HCT116 (cell line): ENCODE measurements around the gene TREML1. TPM values are rescaled to one million over a fixed set of nuclear protein-coding genes. Genes with fewer than 3 reads are reported as not detected.

ENCODE experiments used
- ATAC-seq: fragments of 200-7000 bp; cut with Tn5 transposase; 2 replicates; pipeline ENCODE4 v1.9.1; 2020; ENCODE audit warnings: mild to moderate bottlenecking, moderate library complexity
- BruUV-seq: library from RNA; stranded (reverse); fragments of 400-500 nt; replicated peaks from 2 replicates; lab custom pipeline; 2021; lab: Mats Ljungman, UMichigan
- CTCF ChIA-PET: fragments of 300-600 bp; sonication (Branson Sonifier 250); formaldehyde crosslinking; loops from one replicate; lab custom pipeline; 2021; ENCODE audit warnings: antibody characterized with exemption; lab: Charles Lee
- POLR2A ChIA-PET: fragments of 300-600, 350-600 bp; sonication (Branson Sonifier 250); formaldehyde crosslinking; loops from one replicate; lab custom pipeline; 2021; ENCODE audit warnings: antibody characterized with exemption; lab: Charles Lee
- RAD21 ChIA-PET, 2 experiments: fragments of 300-600 bp; sonication (Branson Sonifier 250); formaldehyde crosslinking; loops; one replicate each; lab custom pipeline; 2023; ENCODE audit warnings: low total read pairs in 2 of 2; ENCODE audit not compliant: uncharacterized antibody in 2 of 2, unreplicated experiment in 2 of 2, low non-redundant PET in 1 of 2; lab: Charles Lee
- DNase-seq: peaks from one replicate; pipeline ENCODE4 v3.0.0-alpha.2; 2010; ENCODE audit warnings: low read depth, low spot score
- H2AFZ ChIP-seq: fragments of 200-600 bp; shearing (Covaris generic), sonication (generic); 2 replicates; pipeline ENCODE4 v1.6.1; 2017; ENCODE audit warnings: low read depth, mixed run types, mixed read lengths, antibody characterized with exemption, low read length; ENCODE audit not compliant: poor library complexity, severe bottlenecking
- H3K27ac ChIP-seq: 2 replicates; pipeline ENCODE4 v1.5.1; 2012; ENCODE audit warnings: low read depth, low read length
- H3K27me3 ChIP-seq: fragments of 200-600 bp; sonication (generic); 2 replicates; pipeline ENCODE4 v1.6.1; 2016; ENCODE audit warnings: mixed run types, low read length, mixed read lengths; ENCODE audit not compliant: insufficient read depth
- H3K36me3 ChIP-seq, 2 experiments: fragments of 200-500 bp in 1 of 2; fragments of 200-600 bp in 1 of 2; sonication (Bioruptor generic) in 1 of 2; sonication (generic) in 1 of 2; 2 replicates each; pipeline versions ENCODE4 v1.5.1 to v1.6.1; 2014 to 2016; ENCODE audit warnings: low read length in 2 of 2, inconsistent platforms in 1 of 2, mixed read lengths in 1 of 2, mixed run types in 1 of 2; ENCODE audit not compliant: insufficient read depth in 2 of 2, control insufficient read depth in 1 of 2
- H3K4me1 ChIP-seq, 2 experiments: fragments of 200-600 bp in 1 of 2; sonication (generic) in 1 of 2; 2 replicates each; pipeline versions ENCODE4 v1.5.1 to v1.6.1; 2012 to 2017; ENCODE audit warnings: low read length in 2 of 2, inconsistent platforms in 1 of 2, mild to moderate bottlenecking in 1 of 2, mixed read lengths in 1 of 2, mixed run types in 1 of 2, moderate library complexity in 1 of 2; ENCODE audit not compliant: insufficient read depth in 2 of 2, control insufficient read depth in 1 of 2
- H3K4me2 ChIP-seq: fragments of 200-600 bp; sonication (generic); 2 replicates; pipeline ENCODE4 v1.6.1; 2017; ENCODE audit warnings: mixed run types, low read length, mixed read lengths
- H3K4me3 ChIP-seq, 2 experiments: fragments of 200-600 bp in 1 of 2; sonication (generic) in 1 of 2; replicated peaks in 1 of 2; 2 replicates each; pipeline ENCODE4 v1.5.1; 2011 to 2016; ENCODE audit warnings: low read length in 2 of 2, control low read depth in 1 of 2, low read depth in 1 of 2, mild to moderate bottlenecking in 1 of 2, mixed read lengths in 1 of 2, mixed run types in 1 of 2
- H3K79me2 ChIP-seq: fragments of 200-600 bp; sonication (generic); 2 replicates; pipeline ENCODE4 v1.6.1; 2017; ENCODE audit warnings: mild to moderate bottlenecking, mixed run types, low read length, moderate library complexity, mixed read lengths; ENCODE audit not compliant: insufficient read depth
- H3K9ac ChIP-seq: fragments of 200-600 bp; sonication (generic); 2 replicates; pipeline ENCODE4 v1.6.1; 2016; ENCODE audit warnings: low read length, mixed read lengths
- H3K9me2 ChIP-seq: fragments of 200-600 bp; sonication (generic), shearing (Covaris generic); 2 replicates; pipeline ENCODE4 v1.6.1; 2017; ENCODE audit warnings: mixed run types, mild to moderate bottlenecking, moderate library complexity; ENCODE audit not compliant: insufficient read depth
- H3K9me3 ChIP-seq, 2 experiments: fragments of 200-500 bp in 1 of 2; fragments of 200-600 bp in 1 of 2; sonication (Bioruptor generic) in 1 of 2; sonication (generic) in 1 of 2; 2 replicates each; pipeline ENCODE4 v1.6.1; 2014 to 2017; ENCODE audit warnings: low read length in 2 of 2, mixed read lengths in 2 of 2, inconsistent platforms in 1 of 2, low read depth in 1 of 2, mild to moderate bottlenecking in 1 of 2, mixed run types in 1 of 2, moderate library complexity in 1 of 2; ENCODE audit not compliant: control insufficient read depth in 1 of 2, insufficient read depth in 1 of 2
- H4K20me1 ChIP-seq: fragments of 200-600 bp; sonication (generic), shearing (Covaris generic); 2 replicates; pipeline ENCODE4 v1.6.1; 2017; ENCODE audit warnings: mixed run types, mild to moderate bottlenecking, moderate library complexity; ENCODE audit not compliant: insufficient read depth
- ATF3 ChIP-seq: IDR thresholded peaks from 2 replicates; pipeline ENCODE4 v1.6.1; 2012
- CBX3 ChIP-seq: IDR thresholded peaks from 2 replicates; pipeline ENCODE4 v1.6.1; 2012; ENCODE audit warnings: low read depth
- CTCF ChIP-seq, 3 experiments: fragments of 200-600 bp in 1 of 3; sonication (generic) in 1 of 3; IDR thresholded peaks in 2 of 3; conservative IDR thresholded peaks in 1 of 3; 2 replicates each; pipeline ENCODE4 v1.5.1; 2012 to 2017; ENCODE audit warnings: low read depth in 2 of 3, low read length in 2 of 3, antibody characterized with exemption in 1 of 3, borderline replicate concordance in 1 of 3, control low read depth in 1 of 3, mild to moderate bottlenecking in 1 of 3, mixed read lengths in 1 of 3, mixed run types in 1 of 3, moderate library complexity in 1 of 3; ENCODE audit not compliant: insufficient read depth in 1 of 3
- ELF1 ChIP-seq: IDR thresholded peaks from 2 replicates; pipeline ENCODE4 v1.6.1; 2012; ENCODE audit warnings: low read depth, borderline replicate concordance
- EZH2 ChIP-seq: fragments of 200-600 bp; sonication (generic); IDR thresholded peaks from 2 replicates; pipeline ENCODE4 v1.6.1; 2017; ENCODE audit warnings: antibody characterized with exemption, mixed run types
- EZH2phosphoT487 ChIP-seq: fragments of 200-600 bp; IDR thresholded peaks from 2 replicates; pipeline ENCODE4 v1.6.1; 2018; ENCODE audit warnings: antibody characterized with exemption, borderline replicate concordance
- JUND ChIP-seq: IDR thresholded peaks from 2 replicates; pipeline ENCODE4 v1.6.1; 2012
- MAX ChIP-seq: IDR thresholded peaks from 2 replicates; pipeline ENCODE4 v1.6.1; 2012
- POLR2A ChIP-seq: IDR thresholded peaks from 2 replicates; pipeline ENCODE4 v1.7.0; 2011; ENCODE audit warnings: borderline replicate concordance; ENCODE audit not compliant: insufficient read depth, insufficient read length; ENCODE audit errors: extremely low read depth
- POLR2AphosphoS5 ChIP-seq: IDR thresholded peaks from 2 replicates; pipeline ENCODE4 v1.6.1; 2011; ENCODE audit warnings: mild to moderate bottlenecking, low read depth, low read length, moderate library complexity
- intact Hi-C: fragments of 100-400 bp; cut with micrococcal nuclease; formaldehyde crosslinking; loops from 2 replicates; pipeline ENCODE4 v1.10.0; 2022
- total RNA-seq: library from RNA; stranded (reverse); gene quantifications from one replicate; pipeline ENCODE4 v1.2.1, GENCODE V29; 2021; ENCODE audit not compliant: unreplicated experiment

TREML1 gene
- total RNA-seq, 1 experiment from 2014 or later, result not detected

- Histone ChIP-seq H3K79me2 (no peaks in the 10 kb centered on the region), H3K27ac (no peak overlapping the region), H3K9me2 (no peaks in the 10 kb centered on the region), H2AFZ (no peak overlapping the region), H3K9me3 (peaks cover 3 to 8% of the 10 kb centered on the region in 2 experiments; a peak in 2 of 4 replicates), H3K36me3 (no peaks in the 10 kb centered on the region), H3K4me3 (no peak overlapping the region), H4K20me1 (no peaks in the 10 kb centered on the region), H3K4me2 (no peak overlapping the region), H3K27me3 (peaks cover 39% of the 10 kb centered on the region), H3K4me1 (no peaks in the 10 kb centered on the region), H3K9ac (no peak overlapping the region)
- ChIA-PET RAD21 (no interaction called here), CTCF (no interaction called here), POLR2A (no interaction called here)
- intact Hi-C loops, result no loop called here
- no peak for TF ChIP-seq MAX
- no peak for TF ChIP-seq EZH2phosphoT487
- TF ChIP-seq EZH2, result no peak
- TF ChIP-seq CBX3, result no peak
- no peak for TF ChIP-seq ATF3
- no peak for TF ChIP-seq POLR2AphosphoS5
- no peak for TF ChIP-seq POLR2A
- TF ChIP-seq CTCF (IDR thresholded peaks at IDR 0.05 in 2 of 3, conservative IDR thresholded peaks at IDR 0.05 in 1 of 3; ENCODE audit: borderline replicate concordance in 1 of 3, insufficient read depth in 1 of 3, low read depth in 2 of 3, low read length in 2 of 3), result no peak
- no peak for TF ChIP-seq ELF1
- no peak for TF ChIP-seq JUND
- DNase-seq (no peak), ATAC-seq (no peak)
- BruUV-seq, result no TSS peak
These were observed 39.7 kb upstream of the TREML1 start for GRCh38 chr6:41193884-41194283.
